Measurements from ENCODE around the gene NRARP.
"Not testable (repeated sequence)": the region's sequence is repeated elsewhere in the genome, so short reads cannot be mapped to it uniquely, and the experiment has no call there.

NRARP gene

DNA sequence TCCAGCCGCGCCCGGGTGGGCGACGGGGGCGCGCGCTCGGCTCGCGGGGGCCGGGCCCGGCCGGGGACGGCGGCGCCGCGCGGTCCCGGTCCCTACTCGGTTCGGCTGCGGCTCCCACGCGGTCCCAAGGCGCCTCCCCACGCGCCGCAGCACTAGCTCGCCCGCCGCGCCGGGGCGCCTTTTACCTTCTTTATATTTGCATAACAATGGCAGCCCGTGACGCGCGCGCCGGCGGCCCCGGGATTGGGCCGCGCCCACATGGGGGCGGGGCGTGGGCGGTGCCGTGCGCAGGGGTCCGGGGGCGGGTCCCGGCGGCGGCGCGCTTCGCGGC, at the start of gene NRARP:
Gene NRARP, minus strand, starts transcription at position 154 of the 331 bp plus-strand sequence. CDS start 343 bp downstream, outside the sequence.
- DNase-seq (ENCODE audit: low spot score) = peak; percentile 89

DNA sequence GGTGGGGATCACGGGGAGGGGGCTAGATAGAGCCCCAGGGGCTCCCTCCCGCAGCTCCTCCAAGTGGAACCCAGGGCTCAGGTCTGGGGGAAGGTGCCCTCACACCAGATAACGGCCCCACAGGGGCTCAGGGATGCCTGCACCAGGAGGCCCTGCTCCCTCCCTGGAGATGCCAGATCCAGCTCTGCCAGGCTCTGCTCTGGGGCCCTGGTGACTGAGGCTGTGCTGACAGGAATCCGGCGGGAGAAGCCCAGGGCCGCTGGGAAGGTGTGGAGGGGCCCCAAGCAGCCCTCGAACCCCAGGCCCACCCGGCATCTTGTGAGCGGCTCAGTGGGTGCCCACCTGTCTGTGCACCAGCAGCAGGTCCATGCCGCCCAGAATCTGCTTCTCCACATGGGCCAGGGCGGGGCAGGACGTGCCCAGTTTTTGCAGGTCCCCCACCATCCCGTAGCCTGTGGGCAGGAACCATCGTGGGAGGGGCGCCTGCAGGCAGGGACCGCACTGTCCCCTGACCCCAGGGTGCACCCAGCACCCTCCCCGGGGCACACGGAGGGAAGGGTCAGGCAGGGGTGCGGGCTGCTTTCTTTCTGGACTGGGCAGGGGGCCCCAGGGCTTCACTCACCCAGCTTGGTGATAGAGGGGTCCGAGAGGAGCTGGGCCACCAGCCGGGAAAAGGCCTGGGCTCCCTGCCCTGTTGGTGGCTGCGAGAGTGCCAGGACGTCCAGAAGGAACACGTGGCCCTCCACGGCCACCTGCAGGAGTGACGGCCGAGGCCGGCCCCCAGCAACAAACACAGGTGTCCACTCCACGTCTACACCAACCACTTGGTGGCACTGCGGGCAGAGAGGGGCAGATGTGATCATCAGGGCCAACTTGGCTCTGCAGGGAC, 48.9 kb upstream of the NRARP start:
- DNase-seq (ENCODE audit: low spot score) = no peak

DNA sequence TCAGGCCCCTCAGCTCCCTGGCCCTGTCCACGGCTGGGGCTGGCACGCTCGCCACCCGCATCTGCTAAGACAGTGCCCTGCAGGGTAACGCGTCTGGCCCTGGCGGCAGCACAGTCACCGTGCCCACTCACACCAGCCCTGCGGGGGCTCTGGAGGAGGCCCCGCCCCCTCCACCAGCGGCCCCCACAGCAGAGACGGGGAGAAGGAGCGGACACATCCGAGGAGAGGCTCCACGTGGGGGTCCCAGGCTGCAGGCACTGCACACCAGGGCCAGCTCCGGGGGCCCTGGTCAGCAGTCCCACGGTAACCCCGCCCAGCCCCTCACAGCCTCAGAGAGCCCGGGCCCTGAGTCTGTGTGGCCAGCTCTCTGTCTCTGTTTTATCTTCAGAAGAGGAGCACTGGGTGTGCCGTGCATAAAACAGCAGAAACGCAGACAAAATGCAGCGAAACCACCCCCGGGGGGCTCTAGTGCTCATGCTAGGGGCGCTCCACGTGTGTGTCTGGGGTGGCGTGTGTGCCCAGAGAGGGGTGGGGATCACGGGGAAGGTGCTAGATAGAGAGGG, 47.5 kb upstream of the NRARP start:
- no peak for DNase-seq (ENCODE audit: low spot score)

DNA sequence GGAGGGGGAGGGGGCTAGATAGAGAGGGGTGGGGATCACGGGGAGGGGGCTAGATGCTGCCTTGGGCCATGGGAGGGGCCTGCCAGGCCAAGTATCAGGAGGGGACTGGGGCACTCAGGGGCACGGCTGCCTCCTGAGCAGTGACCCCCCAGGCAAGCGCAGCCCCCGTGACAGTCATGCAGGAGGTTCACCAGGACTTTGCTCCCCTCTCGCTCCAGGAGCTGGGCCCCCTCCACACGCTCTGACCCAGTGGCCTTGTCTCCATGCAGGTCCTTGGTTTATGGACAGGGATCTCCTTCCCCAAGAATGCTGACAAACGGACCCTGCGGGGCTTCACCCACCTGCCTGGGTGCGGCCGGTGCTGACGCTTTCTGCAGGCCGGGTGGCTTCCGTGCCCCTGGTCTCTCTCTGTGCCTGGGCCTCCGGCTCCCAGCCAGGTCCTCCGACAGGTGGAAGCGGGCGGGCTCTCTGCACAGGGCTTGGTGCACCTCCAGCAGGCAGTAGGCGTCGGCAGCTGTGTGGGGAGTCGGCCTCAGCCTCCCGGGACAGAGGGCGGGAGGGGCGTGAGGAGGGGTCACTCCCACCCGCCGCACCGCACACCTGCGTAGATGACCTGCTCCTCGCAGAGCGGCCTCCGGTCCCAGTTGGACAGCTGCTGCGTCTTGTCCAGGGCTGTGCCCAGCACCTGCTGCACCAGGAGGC, 46.8 kb upstream of the NRARP start:
- no peak for DNase-seq (ENCODE audit: low spot score)

DNA sequence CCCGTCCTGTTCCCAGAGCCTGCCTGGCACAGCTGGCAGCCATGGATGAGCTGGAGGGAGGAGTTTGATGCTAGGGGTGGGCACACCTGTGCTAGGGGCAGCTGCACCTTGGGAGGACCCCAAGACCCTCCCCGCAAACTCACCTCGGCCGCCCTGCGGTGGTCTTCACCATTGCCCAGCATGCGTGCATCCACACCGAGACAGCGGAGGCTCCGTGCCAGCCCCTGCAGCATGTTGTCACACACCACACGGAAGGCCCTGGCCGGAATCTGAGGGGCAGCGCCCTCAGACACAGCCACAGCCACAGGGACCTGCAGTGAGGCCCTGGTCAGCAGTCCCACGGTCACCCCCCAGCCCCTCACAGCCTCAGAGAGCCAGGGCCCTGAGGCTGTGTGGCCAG, 45.9 kb upstream of the NRARP start:
- DNase-seq (ENCODE audit: low spot score) = no peak

DNA sequence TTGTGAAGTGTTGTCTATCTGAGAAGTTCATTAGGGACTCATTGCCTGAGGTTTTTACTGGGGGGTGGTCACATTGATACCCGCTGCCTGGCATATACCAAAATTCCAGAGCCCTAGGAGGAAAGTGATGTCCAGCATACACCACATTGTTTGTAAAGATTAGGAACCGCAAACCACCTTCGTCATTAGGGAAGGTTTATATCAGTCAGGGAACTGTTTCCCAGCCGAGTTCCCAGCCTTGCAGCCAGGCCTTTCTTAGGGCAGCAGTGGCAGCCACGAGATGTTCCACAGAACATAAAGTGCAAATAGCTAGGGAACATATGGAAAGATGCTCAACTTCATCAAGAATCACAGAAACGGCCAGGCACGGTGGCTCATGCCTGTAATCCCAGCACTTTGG, 40.4 kb upstream of the NRARP start:
- DNase-seq (ENCODE audit: low spot score) = no peak

GRCh38 chr9:137341227-137341626, 39.2 kb upstream of the NRARP start:
- no peak for DNase-seq (ENCODE audit: low spot score)

- not testable (repeated sequence) for DNase-seq (ENCODE audit: low spot score)
These were observed 37.9 kb upstream of the NRARP start for GRCh38 chr9:137339908-137340462.

- no peak for DNase-seq (ENCODE audit: low spot score)
These were observed 37.2 kb upstream of the NRARP start for GRCh38 chr9:137339045-137339907.

DNA sequence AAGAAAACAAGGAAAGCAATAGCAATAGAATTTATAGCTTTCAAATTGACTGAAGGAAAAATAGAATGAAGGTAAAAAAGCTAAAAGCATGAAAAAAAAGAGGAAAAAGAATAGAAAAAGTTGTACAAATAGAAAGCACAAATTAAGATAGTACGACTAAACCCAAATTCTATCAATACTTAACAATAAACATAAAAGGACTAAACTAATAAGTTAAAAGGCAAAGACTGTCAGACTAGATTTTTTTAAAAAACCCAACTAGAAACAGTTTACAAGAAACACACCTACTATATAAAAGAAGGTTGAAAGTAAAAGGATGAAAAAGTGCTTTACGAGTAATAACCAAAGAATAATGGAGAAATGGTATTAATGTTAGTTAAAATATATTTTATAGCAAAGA, 34.7 kb upstream of the NRARP start:
- DNase-seq (ENCODE audit: low spot score) = no peak

DNA sequence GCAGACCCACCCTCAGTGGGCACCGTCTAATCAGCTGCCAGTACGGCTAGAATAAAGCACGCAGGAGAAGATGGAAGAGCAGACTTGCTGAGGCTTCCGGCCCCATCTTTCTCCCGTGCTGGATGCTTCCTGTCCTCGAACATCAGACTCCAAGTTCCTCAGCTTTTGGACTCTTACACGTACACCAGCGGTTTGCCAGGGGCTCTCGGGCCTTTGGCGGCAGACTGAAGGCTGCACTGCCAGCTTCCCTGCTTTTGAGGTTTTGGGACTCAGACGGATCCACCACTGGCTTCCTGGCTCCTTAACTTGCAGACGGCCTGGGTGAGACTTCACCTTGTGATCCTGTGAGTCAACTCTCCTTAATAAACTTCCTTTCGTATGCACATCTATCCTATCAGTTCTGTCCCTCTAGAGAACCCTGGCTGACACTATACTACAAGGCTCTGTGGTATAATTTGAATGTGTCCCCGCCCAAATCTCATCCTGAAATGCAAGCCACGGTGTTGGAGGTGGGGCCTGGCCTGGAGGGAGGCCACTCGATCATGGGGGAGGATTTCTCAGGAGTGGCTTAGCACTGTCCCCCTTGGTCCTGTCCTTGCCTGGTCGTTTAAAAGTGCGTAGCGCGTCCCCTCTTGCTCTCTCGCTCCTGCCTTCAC, 31.1 kb upstream of the NRARP start:
- DNase-seq (ENCODE audit: low spot score) = no peak

DNA sequence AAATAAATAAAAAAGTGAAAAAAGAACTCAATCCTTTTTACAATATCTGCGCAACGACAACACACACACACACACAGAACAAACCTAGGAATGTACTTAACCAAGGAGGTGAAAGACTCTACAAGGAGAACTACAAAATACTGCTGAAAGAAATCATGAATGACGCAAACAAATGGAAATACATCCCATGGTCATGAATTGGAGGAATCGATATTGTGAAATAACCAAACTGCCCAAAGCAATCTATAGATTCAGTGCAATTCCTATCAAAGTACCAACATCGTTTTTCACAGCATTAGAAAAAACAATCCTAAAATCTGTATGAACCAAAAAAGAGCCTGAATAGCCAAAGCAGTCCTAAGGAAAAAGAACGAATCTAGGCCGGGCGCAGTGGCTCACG, 29.9 kb upstream of the NRARP start:
- DNase-seq (ENCODE audit: low spot score) = no peak

GRCh38 chr9:137330689-137331088, 28.6 kb upstream of the NRARP start:
- DNase-seq (ENCODE audit: low spot score) = no peak

DNA sequence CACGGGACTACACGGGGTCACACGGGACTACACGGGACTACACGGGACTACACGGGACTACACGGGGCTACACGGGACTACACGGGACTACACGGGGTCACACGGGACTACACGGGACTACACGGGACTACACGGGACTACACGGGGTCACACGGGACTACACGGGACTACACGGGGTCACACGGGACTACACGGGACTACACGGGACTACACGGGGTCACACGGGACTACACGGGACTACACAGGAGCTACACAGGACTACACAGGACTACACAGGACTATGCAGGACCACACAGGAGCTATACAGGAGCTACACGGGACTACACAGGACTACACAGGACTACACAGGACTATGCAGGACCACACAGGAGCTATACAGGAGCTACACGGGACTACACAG, 27.5 kb upstream of the NRARP start:
- not testable (repeated sequence) for DNase-seq (ENCODE audit: low spot score)

DNA sequence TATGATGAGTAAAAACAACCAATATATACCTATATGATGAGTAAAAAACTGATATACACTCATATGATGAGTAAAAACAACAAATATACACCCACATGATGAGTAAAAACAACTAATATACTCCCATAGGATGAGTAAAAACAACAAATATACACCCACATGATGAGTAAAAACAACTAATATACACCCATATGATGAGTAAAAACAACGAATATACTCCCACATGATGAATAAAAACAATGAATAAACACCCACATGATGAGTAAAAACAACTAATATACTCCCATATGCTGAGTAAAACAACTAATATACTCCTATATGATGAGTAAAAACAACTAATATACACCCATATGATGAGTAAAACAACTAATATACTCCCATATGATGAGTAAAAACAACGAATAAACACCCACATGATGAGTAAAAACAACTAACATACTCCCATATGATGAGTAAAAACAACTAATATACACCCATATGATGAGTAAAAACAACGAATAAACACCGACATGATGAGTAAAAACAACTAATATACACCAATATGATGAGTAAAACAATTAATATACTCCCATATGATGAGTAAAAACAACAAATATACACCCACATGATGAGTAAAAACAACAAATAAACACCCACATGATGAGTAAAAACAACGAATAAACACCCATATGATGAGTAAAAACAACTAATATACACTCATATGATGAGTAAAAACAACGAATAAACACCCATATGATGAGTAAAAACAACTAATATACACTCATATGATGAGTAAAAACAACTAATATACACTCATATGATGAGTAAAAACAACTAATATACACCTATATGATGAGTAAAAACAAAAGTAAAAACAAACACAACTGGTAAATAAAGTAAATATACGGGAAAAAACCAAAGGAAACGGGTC, 25.8 kb upstream of the NRARP start:
- DNase-seq (ENCODE audit: low spot score) = not testable (repeated sequence)

- DNase-seq (ENCODE audit: low spot score) = peak; percentile 16
These were observed 24.5 kb upstream of the NRARP start for GRCh38 chr9:137326445-137327065.

DNA sequence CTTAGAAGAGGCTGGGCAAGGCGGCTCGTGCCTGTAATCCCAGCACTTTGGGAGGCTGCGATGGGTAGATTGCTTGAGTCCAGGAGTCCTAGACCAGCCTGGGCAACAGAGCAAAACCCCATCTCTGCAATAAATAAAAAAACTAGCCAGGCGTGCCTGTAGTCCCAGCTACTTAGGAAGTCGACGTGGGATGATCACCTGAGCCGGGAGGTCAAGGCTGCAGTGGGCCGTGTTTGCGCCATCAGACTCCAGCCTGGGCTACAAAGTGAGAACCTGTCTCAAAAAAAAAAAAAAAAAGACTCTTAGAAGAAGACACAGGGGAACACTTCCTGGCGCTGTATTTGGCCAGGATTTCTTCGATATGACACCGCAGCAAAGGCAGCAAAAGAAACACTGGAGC, 23.7 kb upstream of the NRARP start:
- no peak for DNase-seq (ENCODE audit: low spot score)

GRCh38 chr9:137325124-137325523, 23.1 kb upstream of the NRARP start:
- DNase-seq (ENCODE audit: low spot score) = no peak

DNA sequence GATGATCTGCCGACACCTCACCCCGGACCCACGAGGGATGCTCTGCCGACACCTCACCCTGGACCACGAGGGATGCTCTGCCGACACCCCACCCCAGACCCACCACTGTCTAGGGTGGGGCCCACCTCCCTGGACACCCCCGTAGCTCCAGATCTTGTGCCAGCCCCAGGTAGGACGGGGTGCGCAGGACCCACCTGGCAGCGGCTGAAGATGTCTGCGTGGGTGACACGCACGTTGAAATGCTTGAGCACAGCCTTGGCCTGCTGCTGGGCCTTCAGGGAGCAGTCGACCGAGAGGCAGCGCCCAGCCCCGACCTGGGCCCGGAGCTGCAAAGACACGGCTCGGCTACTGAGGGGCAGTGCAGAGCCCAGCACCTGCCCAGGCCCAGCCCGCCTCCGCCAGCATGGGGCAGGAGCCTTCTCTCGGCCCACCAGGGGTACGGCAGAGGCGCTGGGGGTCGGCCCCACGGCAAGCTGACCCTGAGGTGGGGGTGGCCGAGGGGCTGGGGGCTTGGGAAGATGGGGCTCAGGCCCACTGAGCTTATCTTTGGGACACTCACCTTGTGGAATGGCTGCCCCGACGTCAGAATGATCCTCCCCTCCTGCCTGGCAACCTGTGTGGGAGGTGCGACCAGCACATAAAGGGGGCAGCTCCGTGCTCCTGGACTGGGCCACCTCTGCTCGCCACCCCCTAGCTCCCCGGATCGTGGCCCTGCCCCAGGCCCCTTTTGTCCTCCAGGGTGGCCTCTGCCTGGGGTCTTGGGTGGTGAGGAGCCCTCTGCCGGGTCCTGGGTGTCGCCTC, 21.7 kb upstream of the NRARP start:
- DNase-seq (ENCODE audit: low spot score) = no peak
